GM18868 (cell line): ENCODE results near the gene LGALS7.

ENCODE experiments used
- ATAC-seq: cut with Tn5 transposase; IDR thresholded peaks from one replicate; pipeline ENCODE4 v1.9.1; 2021; ENCODE audit warnings: mild to moderate bottlenecking, moderate library complexity; ENCODE audit not compliant: unreplicated experiment

The LGALS7 gene

DNA sequence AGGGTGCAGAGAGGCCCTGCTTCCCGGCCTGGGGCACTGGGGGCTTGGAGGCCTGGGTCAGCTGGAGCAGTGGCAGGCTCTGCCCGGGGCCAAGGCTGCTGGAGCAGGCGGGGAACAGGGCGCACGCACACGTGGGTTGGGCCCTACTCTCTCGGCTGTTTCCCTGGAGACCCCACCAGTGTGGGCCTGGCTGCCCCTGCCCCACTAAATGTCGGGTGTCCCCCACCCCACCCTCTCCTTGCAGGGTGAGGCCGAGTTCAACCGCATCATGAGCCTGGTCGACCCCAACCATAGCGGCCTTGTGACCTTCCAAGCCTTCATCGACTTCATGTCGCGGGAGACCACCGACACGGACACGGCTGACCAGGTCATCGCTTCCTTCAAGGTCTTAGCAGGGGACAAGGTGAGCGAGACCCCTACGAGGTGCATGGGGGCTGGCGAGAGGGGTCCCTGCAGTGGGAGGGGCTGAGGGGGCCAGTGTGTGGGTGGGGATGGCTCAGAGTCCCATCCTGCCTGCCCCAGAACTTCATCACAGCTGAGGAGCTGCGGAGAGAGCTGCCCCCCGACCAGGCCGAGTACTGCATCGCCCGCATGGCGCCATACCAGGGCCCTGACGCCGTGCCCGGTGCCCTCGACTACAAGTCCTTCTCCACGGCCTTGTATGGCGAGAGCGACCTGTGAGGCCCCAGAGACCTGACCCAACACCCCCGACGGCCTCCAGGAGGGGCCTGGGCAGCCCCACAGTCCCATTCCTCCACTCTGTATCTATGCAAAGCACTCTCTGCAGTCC is 44.4 kb downstream of the LGALS7 start:
- no peak for ATAC-seq

DNA sequence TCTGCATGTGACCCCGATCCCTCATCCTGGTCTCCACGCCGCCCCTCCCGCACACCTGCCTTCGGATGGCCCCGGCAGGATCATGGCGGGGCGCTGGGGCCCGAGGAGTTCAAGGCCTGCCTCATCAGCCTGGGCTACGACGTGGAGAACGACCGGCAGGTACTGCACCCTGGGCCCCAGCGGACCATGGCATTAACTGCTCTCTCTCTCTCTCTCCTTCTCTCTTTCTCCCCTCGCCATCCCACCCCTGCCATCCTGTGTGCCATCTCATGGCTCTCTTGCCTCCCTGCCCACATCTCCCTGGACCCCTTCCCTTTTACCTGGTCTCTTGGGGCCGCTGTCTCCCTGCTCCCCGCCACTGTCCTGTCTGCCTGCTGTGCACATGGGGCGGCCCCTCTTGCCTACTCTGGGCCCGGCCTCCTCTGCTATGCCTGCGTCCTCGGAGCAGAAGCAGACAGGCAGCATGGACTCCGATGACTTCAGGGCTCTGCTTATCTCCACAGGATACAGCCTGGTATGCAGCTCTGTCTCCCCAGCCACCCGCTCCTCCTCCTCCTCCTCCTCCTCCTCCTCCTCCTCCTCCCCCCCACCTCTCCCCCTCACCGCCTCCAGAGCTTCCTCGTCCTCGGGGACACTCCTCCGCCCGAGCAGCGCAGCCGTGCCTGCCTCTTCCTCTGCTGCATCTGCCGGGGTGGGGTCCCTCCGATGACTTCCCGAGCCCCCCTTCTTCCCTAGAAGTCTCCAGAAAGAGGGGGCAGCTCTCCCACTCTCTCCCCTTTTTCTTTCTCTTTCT is 45.3 kb downstream of the LGALS7 start:
- ATAC-seq = no peak

DNA sequence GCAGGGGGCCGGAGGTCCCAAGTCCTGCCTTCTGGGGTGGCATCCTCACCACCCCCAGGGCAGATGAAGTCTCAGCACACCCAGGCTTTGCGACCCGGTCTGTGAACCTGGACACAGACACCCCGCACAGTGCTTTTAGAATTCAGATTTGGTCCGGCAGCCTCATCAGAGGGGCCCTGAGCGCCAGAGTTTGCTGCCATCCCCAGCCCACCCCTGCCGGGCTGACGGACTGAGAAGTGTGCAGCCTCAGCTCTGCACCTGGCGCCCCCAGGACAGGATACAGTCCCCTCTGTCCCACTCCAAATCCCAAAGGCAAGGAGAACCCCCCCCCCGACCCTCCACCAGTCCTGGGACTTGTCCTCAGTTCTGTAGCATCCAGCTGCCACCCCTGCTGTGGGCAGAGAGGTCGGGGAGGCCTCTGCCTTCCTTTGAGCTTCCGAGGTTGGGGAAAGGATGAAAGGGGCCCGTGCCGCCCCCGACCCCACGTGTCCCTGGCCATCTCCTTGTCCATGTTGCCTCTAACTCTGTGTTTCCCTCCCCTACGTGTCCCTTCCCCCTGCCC is 45.9 kb downstream of the LGALS7 start:
- no peak for ATAC-seq

DNA sequence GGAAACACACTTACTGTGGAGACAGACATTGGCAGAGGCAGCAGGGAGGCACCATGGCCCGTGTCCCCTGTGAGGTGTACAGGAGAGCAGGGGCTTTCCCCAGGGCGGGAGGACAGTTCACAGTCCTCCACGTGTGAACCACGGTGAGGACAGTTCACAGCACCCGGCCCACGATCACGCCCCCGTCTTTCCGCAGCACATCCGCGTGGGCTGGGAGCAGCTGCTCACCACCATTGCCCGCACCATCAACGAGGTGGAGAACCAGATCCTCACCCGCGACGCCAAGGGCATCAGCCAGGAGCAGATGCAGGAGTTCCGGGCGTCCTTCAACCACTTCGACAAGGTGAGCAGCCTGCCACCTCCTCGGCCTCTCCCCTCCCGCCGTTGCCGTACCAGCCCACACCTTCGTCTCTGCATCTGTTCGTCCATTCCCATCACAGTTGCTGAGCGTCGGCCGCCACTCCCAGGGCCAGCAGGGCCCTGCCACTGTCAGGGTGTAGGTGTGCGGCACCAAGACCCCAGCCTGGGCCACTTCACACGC is 46.5 kb downstream of the LGALS7 start:
- ATAC-seq = no peak

DNA sequence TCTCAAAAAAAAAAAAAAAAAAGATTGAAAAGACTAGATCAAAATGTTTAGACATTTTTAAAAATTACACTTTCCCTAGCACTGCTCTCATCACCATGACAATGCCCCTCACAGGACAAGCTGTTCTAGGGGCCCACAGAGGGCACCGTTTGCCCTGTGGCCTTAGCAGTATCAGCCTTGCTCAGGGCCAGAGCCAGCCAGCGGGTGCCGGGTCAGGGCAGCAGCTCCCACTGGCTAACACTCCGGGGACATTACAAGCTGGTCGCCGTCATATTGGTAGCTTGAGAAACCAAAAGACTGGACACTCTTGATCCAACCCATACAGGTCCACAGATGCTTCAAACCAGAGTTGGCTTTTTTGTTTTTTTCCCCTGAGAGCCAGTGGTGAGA is 47.0 kb downstream of the LGALS7 start:
- no peak for ATAC-seq

DNA sequence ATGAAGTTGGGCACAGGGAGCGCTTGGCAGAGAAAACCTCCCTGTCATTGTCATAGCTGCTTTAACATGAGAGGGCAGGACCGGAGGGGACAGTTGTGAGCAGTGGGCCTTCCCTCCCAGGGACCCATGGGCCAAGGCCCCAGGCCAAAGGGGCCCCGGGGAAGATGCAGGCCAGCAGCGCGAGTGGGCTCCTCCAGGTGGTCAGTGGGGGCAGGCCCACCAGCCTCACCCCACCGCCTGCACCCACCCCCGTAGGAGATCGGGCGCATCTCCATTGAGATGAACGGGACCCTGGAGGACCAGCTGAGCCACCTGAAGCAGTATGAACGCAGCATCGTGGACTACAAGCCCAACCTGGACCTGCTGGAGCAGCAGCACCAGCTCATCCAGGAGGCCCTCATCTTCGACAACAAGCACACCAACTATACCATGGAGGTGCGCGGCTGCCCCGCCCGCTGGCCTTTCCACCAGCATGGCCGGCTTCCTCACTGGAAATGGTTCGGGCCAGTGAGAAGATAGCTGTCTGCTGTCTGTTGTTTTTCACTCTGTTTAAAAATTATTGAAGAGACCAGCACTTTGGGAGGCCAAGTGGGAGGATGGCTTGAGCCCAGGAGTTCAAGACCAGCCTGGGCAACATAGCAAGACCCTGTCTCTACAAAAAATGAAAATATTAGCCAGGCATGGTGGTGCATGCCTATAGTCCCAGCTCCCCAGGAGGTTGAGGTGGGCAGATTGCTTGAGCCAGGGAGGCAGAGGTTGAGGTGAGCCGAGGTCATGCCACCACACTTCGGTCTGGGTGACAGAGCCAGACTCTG is 47.6 kb downstream of the LGALS7 start:
- ATAC-seq = no peak

DNA sequence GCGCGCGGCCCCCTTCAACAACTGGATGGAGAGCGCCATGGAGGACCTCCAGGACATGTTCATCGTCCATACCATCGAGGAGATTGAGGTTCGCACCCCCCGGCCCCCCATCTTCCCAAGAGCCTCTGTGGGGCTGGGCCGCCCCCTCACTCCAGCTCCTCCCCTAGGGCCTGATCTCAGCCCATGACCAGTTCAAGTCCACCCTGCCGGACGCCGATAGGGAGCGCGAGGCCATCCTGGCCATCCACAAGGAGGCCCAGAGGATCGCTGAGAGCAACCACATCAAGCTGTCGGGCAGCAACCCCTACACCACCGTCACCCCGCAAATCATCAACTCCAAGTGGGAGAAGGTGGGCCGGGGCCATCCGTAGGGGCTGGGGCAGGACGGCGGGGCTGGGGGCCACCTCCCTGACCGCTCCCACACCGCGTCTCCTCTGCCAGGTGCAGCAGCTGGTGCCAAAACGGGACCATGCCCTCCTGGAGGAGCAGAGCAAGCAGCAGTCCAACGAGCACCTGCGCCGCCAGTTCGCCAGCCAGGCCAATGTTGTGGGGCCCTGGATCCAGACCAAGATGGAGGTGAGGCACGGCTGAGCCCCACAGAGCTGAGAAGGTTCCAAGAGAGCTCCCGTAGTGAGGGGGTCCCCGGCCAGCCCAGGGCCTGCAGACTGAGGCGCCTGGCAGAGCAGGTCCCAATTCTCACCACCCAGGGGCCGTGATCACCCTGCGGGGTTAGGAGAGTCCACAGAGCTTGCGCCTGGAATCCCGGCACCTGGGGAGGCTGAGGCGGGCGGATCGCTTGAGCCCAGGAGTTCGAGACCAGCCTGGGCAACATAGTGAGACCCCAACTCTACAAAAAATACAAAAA is 49.1 kb downstream of the LGALS7 start:
- ATAC-seq = no peak

DNA sequence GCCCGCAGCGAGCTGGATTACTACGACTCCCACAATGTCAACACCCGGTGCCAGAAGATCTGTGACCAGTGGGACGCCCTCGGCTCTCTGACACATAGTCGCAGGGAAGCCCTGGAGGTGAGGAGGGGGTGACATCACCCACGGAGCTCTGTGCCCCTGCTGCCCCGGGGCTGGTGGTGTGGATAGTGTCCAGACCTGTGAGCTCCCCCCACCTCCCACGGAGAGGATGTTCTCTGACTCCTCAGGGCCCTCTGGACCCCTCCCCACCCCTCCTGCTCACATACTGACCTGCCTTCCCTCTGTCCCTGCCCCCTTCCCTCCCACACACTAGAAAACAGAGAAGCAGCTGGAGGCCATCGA is 49.7 kb downstream of the LGALS7 start:
- no peak for ATAC-seq

DNA sequence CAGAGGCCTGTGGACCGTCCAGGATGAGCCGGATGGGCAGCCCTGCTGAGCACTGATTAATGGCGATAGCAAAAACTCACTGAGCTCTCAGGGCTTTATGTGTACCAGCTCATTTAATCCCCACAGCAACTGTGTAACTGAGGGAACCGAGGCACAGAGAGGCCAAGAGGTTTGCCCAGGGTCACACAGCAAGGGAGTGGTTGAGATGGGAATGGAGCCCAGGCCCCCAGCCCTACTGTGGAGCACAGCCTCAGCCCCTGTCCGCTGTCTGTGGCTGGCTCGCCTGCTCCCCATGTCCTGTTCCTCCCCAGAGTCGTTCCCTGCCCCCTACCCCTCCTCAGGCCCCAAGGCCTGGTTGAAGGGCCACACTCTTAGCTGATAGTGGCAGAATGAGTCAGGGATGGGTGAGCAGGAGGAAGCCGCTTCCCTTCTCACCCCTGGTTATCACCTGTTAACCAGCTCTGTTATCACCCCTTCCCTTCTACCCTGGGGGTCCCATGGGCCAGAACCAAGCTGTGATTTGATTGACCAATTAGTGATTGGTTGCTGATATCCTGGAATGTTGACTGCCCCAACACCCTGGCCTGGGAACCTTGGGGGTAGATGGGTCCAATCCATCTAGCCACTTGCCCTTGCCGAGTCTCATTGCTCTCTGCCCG is 50.2 kb downstream of the LGALS7 start:
- no peak for ATAC-seq

DNA sequence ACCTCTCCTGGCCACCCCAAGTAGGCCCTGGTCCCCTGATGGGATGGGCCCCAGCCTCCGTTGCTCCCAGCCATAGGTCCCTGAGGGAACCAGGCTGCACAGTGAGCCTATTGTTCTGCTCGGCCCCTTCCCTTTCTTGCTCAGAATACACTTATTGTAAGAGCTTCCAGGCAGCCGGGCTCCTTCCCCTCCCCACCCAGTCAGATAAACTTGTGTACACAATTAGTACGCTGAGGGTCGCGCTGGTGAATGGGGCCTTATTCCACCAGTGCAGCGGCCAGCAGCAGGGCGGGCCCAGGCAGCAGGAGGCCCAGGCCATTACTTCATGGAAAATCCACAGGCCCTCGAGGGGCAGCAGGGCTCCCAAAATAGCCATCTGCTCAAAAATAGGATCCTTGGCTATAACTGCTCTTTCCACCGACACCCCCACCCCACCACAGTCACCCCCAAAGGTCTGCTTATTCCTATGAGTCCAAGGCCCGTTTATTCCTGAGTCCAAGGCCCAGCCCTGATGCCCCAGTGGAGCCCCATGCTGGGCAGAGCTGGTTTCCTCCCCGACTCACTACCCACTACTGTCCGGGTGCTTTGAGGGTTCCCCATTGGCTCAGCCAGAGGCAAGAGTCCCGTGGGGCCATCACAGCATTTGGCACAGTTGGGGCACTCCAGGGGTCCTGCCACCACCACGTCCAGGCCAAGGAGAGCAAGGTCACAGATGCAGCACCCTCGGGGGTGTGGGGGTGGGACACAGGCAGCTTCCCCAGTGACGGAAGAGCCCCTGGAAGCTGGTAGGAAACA is 51.1 kb downstream of the LGALS7 start:
- no peak for ATAC-seq

DNA sequence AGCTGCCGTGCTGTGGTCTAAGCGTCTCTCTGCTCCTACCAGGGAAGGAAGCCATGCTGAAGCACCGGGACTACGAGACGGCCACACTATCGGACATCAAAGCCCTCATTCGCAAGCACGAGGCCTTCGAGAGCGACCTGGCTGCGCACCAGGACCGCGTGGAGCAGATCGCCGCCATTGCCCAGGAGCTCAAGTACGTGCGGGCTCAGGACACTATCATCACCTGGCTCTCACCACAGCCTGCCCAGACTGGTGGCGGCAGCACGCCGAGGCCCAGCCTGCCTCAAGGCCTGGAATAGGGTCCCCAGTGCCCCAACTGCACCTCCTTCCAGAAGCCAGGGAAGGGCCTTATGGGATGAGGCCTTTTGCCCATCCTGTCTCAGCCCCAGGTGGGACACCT is 51.8 kb downstream of the LGALS7 start:
- ATAC-seq = no peak
